Measurements from ENCODE around the gene RXRB. TPM values are rescaled to one million over a fixed set of nuclear protein-coding genes. Genes with fewer than 3 reads are reported as not detected.
A peak's percentile ranks its signal among the peaks of the same experiment; 100 is the strongest.

The RXRB gene
- total and polyA plus RNA-seq, 2 of the 13 experiments (the other 11 are each of a cell fraction or from before 2014, with no cell fraction given) = 26.7 to 55.7 TPM

DNA sequence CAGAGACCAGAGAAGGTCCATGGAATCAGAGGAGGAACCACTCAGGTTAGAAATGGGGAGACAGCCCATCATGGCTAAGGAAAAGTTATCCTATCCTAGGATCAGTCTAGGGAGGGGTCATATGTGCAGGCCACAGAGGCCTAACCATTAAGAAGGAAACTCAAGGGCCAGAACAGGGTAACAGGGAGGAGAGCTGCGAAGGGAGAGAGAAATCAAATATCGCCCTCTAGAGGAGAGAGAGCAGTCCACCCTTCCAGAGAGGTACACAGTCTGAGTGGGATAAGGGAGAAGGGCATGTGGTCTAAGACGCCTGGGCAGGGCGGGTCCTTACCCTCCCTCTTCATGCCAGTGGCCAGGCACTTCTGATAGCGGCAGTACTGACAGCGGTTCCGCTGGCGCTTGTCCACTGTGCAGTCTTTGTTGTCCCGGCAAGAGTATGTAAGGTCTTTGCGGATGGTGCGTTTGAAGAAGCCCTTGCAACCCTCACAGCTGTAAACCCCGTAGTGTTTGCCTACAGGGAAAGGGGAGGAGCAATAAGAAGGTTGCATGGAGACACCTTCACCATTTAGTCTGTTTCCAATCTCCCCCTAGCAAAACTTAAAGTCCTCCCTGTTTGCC is 2.9 kb downstream of the RXRB start (continued):
- TF ChIP-seq TCF7 (IDR thresholded peaks at IDR 0.05; ENCODE audit: low read depth) (peak; percentile 58; the same call in 1 of the 2 replicates), XBP1 (CRISPR knock-in tag; IDR thresholded peaks at IDR 0.05) (no peak), GABPA (IDR thresholded peaks at IDR 0.05; ENCODE audit: low read depth, low read length) (no peak), GABPA (CRISPR knock-in tag; IDR thresholded peaks at IDR 0.05; ENCODE audit: low read depth) (no peak), ZNF12 (CRISPR knock-in tag; IDR thresholded peaks at IDR 0.05) (no peak), SKI (IDR thresholded peaks at IDR 0.05; ENCODE audit: partially characterized antibody) (no peak), ZZZ3 (CRISPR knock-in tag; IDR thresholded peaks at IDR 0.05; ENCODE audit: borderline replicate concordance) (0 out of 2 replicates have a peak, but pooled peaks have one; percentile 35), POLR2G (IDR thresholded peaks at IDR 0.05; ENCODE audit: low read depth, low read length) (0 out of 2 replicates have a peak, but pooled peaks have one; percentile 25), ZNF740 (CRISPR knock-in tag; IDR thresholded peaks at IDR 0.05) (no peak), FOXO1 (CRISPR knock-in tag; IDR thresholded peaks at IDR 0.05) (peak; percentile 31; the same call in 1 of the 2 replicates), SMAD1 (CRISPR knock-in tag; IDR thresholded peaks at IDR 0.05; ENCODE audit: borderline replicate concordance, low read depth) (no peak), SOX6 (IDR thresholded peaks at IDR 0.05) (no peak), SOX6 (CRISPR knock-in tag; IDR thresholded peaks at IDR 0.05) (peak; percentile 17; the same call in 1 of the 2 replicates), ZNF468 (CRISPR knock-in tag; IDR thresholded peaks at IDR 0.05) (no peak), AKAP8 (CRISPR knock-in tag; IDR thresholded peaks at IDR 0.05) (peak; percentile 33; the same call in 1 of the 2 replicates), TSC22D2 (CRISPR knock-in tag; IDR thresholded peaks at IDR 0.05; ENCODE audit: borderline replicate concordance) (0 out of 2 replicates have a peak, but pooled peaks have one; percentile 27), ZMYM2 (CRISPR knock-in tag; IDR thresholded peaks at IDR 0.05) (no peak), GATAD2A (CRISPR knock-in tag; IDR thresholded peaks at IDR 0.05) (peak; percentile 64), KDM4B (CRISPR knock-in tag; IDR thresholded peaks at IDR 0.05) (peak; percentile 79; the same call in 1 of the 2 replicates), ZKSCAN8 (CRISPR knock-in tag; IDR thresholded peaks at IDR 0.05; ENCODE audit: borderline replicate concordance) (0 out of 2 replicates have a peak, but pooled peaks have one; percentile 50), FOXK1 (CRISPR knock-in tag; IDR thresholded peaks at IDR 0.05; ENCODE audit: borderline replicate concordance, low read depth) (no peak)
- TF ChIP-seq, protein P1, sequence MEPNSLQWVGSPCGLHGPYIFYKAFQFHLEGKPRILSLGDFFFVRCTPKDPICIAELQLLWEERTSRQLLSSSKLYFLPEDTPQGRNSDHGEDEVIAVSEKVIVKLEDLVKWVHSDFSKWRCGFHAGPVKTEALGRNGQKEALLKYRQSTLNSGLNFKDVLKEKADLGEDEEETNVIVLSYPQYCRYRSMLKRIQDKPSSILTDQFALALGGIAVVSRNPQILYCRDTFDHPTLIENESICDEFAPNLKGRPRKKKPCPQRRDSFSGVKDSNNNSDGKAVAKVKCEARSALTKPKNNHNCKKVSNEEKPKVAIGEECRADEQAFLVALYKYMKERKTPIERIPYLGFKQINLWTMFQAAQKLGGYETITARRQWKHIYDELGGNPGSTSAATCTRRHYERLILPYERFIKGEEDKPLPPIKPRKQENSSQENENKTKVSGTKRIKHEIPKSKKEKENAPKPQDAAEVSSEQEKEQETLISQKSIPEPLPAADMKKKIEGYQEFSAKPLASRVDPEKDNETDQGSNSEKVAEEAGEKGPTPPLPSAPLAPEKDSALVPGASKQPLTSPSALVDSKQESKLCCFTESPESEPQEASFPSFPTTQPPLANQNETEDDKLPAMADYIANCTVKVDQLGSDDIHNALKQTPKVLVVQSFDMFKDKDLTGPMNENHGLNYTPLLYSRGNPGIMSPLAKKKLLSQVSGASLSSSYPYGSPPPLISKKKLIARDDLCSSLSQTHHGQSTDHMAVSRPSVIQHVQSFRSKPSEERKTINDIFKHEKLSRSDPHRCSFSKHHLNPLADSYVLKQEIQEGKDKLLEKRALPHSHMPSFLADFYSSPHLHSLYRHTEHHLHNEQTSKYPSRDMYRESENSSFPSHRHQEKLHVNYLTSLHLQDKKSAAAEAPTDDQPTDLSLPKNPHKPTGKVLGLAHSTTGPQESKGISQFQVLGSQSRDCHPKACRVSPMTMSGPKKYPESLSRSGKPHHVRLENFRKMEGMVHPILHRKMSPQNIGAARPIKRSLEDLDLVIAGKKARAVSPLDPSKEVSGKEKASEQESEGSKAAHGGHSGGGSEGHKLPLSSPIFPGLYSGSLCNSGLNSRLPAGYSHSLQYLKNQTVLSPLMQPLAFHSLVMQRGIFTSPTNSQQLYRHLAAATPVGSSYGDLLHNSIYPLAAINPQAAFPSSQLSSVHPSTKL (CRISPR knock-in tag; IDR thresholded peaks at IDR 0.05) = 0 out of 2 replicates have a peak, but pooled peaks have one; percentile 46
- TF ChIP-seq, protein P2, sequence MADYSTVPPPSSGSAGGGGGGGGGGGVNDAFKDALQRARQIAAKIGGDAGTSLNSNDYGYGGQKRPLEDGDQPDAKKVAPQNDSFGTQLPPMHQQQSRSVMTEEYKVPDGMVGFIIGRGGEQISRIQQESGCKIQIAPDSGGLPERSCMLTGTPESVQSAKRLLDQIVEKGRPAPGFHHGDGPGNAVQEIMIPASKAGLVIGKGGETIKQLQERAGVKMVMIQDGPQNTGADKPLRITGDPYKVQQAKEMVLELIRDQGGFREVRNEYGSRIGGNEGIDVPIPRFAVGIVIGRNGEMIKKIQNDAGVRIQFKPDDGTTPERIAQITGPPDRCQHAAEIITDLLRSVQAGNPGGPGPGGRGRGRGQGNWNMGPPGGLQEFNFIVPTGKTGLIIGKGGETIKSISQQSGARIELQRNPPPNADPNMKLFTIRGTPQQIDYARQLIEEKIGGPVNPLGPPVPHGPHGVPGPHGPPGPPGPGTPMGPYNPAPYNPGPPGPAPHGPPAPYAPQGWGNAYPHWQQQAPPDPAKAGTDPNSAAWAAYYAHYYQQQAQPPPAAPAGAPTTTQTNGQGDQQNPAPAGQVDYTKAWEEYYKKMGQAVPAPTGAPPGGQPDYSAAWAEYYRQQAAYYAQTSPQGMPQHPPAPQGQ (CRISPR knock-in tag; IDR thresholded peaks at IDR 0.05; ENCODE audit: borderline replicate concordance) = no peak
